ENCODE results near the gene OR5K4. TPM values are rescaled to one million over a fixed set of nuclear protein-coding genes. Genes with fewer than 3 reads are reported as not detected.

Gene OR5K4
- total and polyA plus RNA-seq, 2 of the 4 experiments (the other 2 are of a cell fraction): not detected

- no peaks in the 10 kb centered on the region for H3K9me3 ChIP-seq (ENCODE audit: control insufficient read depth, insufficient read depth, low read length)
- intact Hi-C loops (cut with micrococcal nuclease): loop anchor here (10.0 kb wide), 1 partner anchor 530 kb away; no protein-coding TSS in a partner anchor
- no peaks in the 10 kb centered on the region for H4K20me1 ChIP-seq (ENCODE audit: insufficient read depth, low read length)
- H3K9ac ChIP-seq (ENCODE audit: low read depth, low read length): no peak overlapping the region
- WGBS, 2 experiments (ENCODE audit: extremely low coverage in 2 of 2, insufficient read length in 1 of 2): 71% methylated on average over 4 of the region's 12 CpGs; no CpG with 5 or more reads in 1 of the 2 experiments
- no peak overlapping the region for H3K27ac ChIP-seq (ENCODE audit: insufficient read depth, low read length)
- no peak overlapping the region for H2AK5ac ChIP-seq (ENCODE audit: low read depth, low read length)
- no peak overlapping the region for H4K5ac ChIP-seq (ENCODE audit: low read depth, low read length)
- H3K9me1 ChIP-seq (ENCODE audit: insufficient read depth, low read length): no peaks in the 10 kb centered on the region
- no peak for ATAC-seq (ENCODE audit: low read depth)
- no peaks in the 10 kb centered on the region for H3K36me3 ChIP-seq (ENCODE audit: control insufficient read depth, insufficient read depth, low read length)
- H2BK120ac ChIP-seq (ENCODE audit: low read depth, low read length): no peak overlapping the region
- no peak overlapping the region for H2BK20ac ChIP-seq (ENCODE audit: low read depth, low read length)
- POLR2A ChIA-PET (ENCODE audit: unreplicated experiment): no interaction called here
- no peaks in the 10 kb centered on the region for H3K4me1 ChIP-seq (ENCODE audit: control insufficient read depth, insufficient read depth, low read length)
- H2AFZ ChIP-seq (replicated peaks; ENCODE audit: low read length, poor library complexity): no peak overlapping the region
- H2AK9ac ChIP-seq (replicated peaks; ENCODE audit: low read depth, low read length, poor library complexity): no peak overlapping the region
- H3K18ac ChIP-seq (ENCODE audit: low read depth, low read length): no peak overlapping the region
- H4K91ac ChIP-seq (ENCODE audit: insufficient read depth, low read depth, low read length): no peak overlapping the region
- no TSS peak for BruUV-seq (replicated peaks)
- no peak overlapping the region; the same call in 1 of the 2 replicates for H3K4me2 ChIP-seq (ENCODE audit: low read depth, low read length)
- H3K4ac ChIP-seq (ENCODE audit: low read depth, low read length): no peak overlapping the region
- CTCF ChIA-PET: no interaction called here
- no peak for DNase-seq
- H3K79me1 ChIP-seq (ENCODE audit: low read depth in 1 of 2, low read length in 2 of 2): no peaks in the 10 kb centered on the region
- H3K4me3 ChIP-seq (ENCODE audit: insufficient read depth, low read depth, low read length): no peak overlapping the region
- in situ Hi-C loops (cut with MboI; ENCODE audit: low sequenced_read_pairs): loop anchor here (5.0 to 25.0 kb wide), 3 partner anchors 237 to 538 kb away; no protein-coding TSS in a partner anchor
- no peak overlapping the region for H3K23ac ChIP-seq (ENCODE audit: low read depth, low read length)
- H2BK5ac ChIP-seq (ENCODE audit: low read depth, low read length, poor library complexity, severe bottlenecking): no peak overlapping the region
- H3K27me3 ChIP-seq (ENCODE audit: control insufficient read depth, insufficient read depth, low read length): peaks cover 3% of the 10 kb centered on the region; the same call in 1 of the 2 replicates
- H3K56ac ChIP-seq (ENCODE audit: extremely low read depth, insufficient read depth, low read length): no peak overlapping the region
- H3K14ac ChIP-seq (replicated peaks; ENCODE audit: low read depth, low read length): no peak overlapping the region
- dilution Hi-C loops (cut with HindIII; ENCODE audit: low sequenced_read_pairs, unreplicated experiment): loop anchor here (25.0 kb wide), 1 partner anchor 288 kb away; the partner anchor contains the start of gene GABRR3
- no peak overlapping the region for H4K8ac ChIP-seq (ENCODE audit: low read depth in 2 of 2, low read length in 2 of 2)
- H2BK15ac ChIP-seq (ENCODE audit: low read depth, low read length): no peak overlapping the region
- no peak for TF ChIP-seq USF2 (IDR thresholded peaks at IDR 0.05; ENCODE audit: low read depth, low read length)
- TF ChIP-seq RAD21 (IDR thresholded peaks at IDR 0.05; ENCODE audit: low read length): no peak
- no peak for TF ChIP-seq RCOR1 (IDR thresholded peaks at IDR 0.05; ENCODE audit: insufficient replicate concordance, low read length)
- no peak for TF ChIP-seq RFX5 (IDR thresholded peaks at IDR 0.05; ENCODE audit: low read depth, low read length)
- TF ChIP-seq BHLHE40 (IDR thresholded peaks at IDR 0.05; ENCODE audit: low read depth, low read length): no peak
- TF ChIP-seq FOS (IDR thresholded peaks at IDR 0.05; ENCODE audit: low read depth, low read length): no peak
- no peak for TF ChIP-seq CHD1 (IDR thresholded peaks at IDR 0.05; ENCODE audit: low read depth, low read length)
- TF ChIP-seq CTCF (conservative IDR thresholded peaks at IDR 0.05; ENCODE audit: low read depth, low read length): no peak
- no peak for TF ChIP-seq NFE2L2 (IDR thresholded peaks at IDR 0.05; ENCODE audit: low read depth, low read length)
- no peak for TF ChIP-seq ELK1 (IDR thresholded peaks at IDR 0.05; ENCODE audit: borderline replicate concordance, low read depth, low read length)
- TF ChIP-seq MAFK (IDR thresholded peaks at IDR 0.05; ENCODE audit: low read depth, low read length): no peak
- TF ChIP-seq SMC3 (IDR thresholded peaks at IDR 0.05; ENCODE audit: low read depth, low read length): no peak
- TF ChIP-seq MXI1 (IDR thresholded peaks at IDR 0.05; ENCODE audit: borderline replicate concordance, low read depth, low read length): no peak
- no peak for TF ChIP-seq CEBPB (IDR thresholded peaks at IDR 0.05; ENCODE audit: low read depth, low read length)
- TF ChIP-seq POLR2A (IDR thresholded peaks at IDR 0.05; ENCODE audit: low read depth, low read length): no peak
- TF ChIP-seq MAZ (IDR thresholded peaks at IDR 0.05; ENCODE audit: borderline replicate concordance, low read depth, low read length): no peak
These were observed 28.6 kb upstream of the OR5K4 start for GRCh38 chr3:98325055-98325454.

Measured in IMR-90 (cell line).